SHP77 (cell line): Measurements from ENCODE around the gene CACNA2D4.

Experiments used
- DNase-seq, 2 experiments: peaks; one replicate each; lab custom pipeline; 2025; lab: John Stamatoyannopoulos, UW

Gene CACNA2D4

DNA sequence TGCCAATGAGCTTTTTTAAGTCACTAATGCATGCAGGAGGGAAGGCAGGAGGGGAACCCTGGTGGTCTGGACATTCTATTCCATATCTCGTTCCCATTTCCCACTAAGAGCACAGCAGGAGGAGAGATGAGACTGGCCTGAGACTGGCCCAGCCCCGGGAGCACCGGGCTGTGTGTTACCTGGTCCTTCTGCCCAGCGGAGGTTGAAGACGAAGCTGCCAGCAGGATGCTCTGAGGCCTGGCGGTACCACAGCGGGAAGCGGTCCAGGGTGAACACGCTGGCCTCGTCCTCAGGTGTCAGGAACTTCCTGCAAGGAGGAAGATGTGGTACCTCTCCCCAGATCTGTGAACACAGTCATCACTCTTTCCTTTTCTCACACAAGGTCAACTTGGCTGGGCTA is 74.2 kb downstream of the CACNA2D4 start:
- no peak for DNase-seq

DNA sequence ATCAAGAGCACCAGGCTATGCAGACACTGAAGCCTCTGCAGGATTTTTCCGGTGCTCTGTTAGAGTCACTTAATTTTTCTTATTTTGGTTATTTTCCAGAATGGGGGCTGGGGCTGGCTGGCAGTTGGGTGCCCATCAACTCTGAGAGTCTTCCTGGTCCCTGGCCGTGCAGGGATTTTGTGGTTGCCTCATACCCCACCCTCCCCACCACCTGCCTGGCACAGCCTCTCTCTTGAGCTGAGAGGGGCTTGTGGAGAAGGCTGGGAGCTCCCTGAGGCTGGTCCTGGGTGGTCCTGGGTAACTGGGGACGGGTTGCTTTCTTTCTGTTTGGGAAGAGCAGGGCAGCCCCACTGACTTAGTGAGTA is 74.8 kb downstream of the CACNA2D4 start:
- DNase-seq: no peak

DNA sequence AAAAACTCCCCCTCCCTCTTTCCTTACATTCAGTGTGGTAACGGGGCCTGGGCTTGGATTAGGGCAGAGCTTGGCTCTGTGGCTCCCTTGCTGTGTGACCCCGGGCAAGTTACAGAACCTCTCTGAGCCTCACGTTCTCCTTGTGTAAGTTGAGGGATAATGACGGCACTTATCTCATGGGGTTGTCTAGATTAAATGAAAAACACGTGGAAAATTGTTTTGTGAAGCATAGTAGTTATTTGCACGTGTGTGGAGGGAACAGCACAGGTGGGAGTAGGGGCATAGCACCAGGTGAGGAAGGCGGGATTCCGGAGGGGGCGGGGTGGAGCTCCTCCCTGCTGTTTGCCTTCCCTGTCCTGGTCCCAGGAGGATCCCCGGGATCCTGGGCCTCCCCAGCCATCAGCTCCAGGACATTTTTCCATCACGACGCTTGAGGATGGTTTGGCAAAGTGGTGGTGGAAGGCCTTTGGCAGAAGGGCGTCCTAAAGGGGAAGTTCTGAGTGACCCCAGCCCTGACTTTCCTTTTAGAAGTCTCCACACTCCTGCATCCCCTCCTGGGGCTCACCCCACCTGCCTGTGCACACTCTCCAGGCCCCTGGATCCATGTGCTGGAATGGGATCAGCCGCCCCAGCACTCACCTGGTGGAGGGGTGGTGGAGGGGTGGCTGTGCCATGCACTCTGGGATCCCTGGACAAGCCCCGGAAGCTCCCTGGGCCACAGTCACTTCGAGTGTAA is 75.4 kb downstream of the CACNA2D4 start:
- DNase-seq: no peak

DNA sequence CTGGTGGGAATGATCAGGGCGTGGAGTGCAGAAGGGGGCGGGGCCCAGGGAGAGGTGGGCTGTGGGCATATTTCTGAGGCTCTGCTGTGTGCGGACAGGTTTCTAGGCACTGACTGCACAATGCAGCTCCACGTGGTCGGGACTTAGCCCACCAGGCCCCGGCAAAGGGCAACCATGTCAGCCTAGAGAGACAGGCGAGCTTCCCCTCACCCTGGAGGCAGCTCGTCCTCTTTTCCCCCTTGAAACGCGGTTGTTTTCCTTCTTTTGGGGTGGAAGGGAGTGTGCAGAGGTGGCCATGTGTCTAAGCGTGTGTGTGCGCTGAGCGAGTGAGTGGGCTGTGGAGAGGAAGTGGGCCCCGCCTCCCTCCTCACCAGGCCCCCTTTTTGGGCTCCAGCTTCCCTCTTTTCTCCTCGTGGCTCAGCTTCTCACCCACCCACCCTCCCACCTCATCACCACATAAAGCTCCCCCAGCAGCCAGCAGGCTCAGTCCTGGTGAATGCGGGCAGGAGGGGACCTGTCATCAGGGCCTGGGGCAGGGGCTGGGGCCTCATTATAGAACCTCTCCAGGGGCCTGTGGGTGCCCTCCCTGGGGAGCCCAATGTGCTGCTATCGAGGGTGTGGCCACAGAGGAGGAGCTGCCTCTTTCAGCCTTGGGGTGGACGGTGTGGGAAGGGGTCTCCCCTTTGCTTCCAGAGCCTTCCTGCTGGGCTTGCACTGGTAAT is 76.1 kb downstream of the CACNA2D4 start:
- DNase-seq: no peak

DNA sequence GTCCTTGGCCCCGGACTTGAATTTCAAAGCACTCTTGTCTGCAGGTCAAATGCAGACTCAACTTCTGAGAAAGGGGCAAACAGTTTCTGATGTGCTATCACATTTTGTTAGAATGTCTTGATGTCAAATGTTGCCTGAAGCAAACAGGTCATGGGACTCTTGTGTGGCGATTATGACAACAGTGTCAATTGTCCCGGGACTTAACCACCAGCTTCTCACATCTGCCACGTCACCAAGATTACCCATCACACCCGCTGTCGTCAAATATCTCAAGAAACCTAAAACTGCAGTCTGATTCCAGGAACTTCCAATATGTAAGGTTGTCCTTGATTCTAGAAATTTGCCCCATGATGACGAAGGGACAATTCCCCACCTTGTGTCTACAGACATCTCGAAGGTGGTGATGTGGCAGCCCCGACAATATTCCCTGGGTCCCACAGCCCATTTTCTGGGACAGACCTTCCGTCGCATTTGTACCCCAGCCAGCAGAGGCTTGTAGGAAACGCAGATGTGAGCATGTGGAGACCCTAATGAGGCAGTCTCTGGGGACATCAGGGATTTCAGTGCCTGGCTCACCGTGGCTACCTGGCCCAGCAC is 76.8 kb downstream of the CACNA2D4 start:
- DNase-seq: no peak

DNA sequence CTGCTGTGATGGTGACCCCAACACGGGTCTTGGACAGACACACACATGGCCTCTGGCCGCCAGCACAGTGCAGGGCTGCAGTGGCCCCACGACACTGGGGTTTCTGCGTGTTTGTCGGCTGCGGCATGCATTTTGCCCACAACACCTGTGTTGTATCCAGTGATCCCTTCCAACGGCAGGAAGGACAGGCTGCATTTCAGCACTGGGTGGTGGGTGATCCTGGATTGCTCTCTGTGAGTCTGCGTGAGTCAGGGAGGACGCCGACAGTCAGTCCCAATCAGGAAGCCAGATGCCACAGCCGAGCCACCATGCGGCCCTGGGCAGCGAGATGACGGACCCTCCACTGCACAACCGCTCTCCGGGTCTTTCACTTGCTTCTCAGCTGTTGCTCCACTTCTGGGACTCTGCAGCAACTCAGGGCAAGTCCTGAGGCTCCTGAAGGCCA is 77.4 kb downstream of the CACNA2D4 start:
- no peak for DNase-seq

DNA sequence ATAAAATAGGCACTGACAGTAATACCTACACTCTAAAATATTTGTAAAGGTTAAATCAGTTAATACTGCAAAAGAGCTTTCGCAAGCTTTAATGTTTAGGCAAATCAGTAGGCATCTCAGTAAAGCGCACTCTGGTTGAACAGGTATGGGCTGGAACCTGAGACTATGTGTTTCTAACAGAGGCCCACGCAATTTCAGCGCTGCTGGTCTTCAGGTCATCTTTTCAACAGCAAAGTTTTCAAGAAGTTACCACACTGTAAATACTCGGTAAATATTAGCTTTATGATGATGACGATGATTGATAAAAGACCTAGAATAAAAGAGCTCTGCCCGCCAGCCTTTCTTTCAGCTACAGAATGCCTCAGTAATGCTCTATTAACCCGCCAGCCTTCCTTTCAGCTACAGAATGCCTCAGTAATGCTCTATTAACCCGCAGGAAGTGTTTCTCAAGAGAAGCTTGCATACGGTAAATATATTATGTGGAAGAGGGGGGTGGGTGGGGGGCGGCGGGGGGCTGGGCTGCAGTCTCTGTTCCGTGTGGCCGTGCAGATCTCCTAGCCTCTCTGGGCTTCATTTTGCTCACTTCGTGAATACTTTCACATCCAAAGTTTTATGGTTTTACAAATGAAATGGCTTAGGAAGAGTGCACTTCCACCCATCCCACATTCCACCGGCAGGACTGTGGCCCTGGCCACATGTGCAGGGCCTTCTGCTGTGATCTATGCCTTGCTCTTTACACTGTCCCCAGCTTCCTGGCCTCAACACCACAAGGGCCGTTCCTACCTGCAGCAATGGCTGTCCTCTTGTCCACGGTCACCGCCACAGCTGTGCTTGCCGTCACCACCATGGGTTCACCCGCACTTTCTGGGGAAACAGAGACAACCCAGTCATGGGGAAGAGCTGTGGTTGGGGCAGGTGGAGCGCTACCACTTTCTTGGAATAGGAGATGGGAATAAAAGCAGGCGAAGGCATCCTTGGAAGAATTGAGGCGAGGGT is 78.2 kb downstream of the CACNA2D4 start:
- DNase-seq: no peak

DNA sequence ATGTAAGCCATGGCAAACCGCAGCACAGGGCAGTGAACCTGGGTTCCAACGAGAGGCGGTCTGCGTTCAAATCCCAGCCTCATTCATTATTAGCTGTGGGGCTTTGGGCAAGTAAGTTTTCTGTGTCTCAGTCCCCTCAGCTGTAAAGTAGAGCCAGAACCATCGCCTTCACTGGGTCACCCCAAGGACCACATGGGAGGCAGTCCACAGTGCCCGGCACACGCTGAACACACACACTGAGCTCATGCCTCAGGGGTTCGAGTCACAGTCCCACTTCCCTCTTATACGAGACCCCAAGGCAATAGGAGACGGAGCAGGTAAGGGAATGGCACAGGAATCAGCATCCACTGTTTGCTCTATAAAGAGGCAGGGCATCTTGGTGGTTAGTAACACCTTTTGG is 79.0 kb downstream of the CACNA2D4 start:
- DNase-seq: no peak

DNA sequence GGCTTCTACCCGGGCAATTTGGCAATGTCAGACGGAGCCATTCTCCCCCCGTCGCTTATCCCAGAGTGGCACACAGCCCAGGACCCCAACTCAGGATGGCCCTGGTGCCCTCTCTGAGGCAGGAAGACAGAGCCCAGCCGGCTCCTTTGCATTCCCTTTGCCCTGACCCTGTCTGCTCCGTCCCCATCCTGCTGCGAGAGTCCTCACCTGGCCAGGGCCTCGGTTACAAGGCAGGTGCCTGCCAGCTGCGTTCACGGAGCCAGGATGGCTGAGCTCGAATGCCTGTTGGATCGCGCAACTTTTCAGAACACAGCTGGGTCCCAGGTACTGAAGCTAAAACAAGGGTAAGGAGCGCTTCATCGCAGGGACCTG is 79.5 kb downstream of the CACNA2D4 start:
- no peak for DNase-seq

DNA sequence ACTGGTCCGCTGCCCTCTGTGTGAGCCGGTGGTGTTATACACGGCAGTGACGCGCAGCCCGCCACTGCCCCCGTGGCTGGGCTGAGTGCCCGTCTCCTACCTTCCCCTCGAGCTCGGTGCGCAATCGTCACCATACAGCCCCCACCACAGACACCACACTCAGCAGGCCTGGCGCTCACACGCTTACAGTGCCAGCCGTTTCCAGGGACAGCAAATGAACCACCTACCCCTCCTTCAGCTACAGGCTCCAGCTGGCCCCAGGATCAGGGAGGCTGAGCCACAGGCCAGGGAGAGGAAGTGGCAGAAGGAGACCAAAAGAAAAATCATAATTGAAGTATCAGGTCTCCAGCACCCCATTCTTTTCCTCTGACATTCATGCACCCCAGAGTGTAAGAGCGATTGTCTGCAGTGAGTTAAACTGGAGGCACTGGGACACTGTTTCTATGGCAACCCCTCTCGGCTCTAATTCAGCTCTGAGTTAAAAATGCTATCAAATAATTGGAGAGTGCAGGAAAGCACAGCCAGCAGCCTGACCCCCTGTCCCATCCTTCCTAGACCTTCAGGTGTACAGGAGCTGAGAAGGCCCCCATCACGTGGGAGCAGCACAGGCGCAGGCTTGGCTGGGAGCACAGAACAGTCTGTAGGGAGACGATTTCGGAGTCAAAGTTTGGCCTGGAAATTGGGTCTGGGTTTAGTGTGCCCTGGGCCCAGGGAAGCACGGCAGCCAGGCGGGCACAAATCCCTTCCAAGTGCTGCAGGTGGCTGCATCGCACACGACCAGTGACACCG is 80.1 kb downstream of the CACNA2D4 start:
- DNase-seq: no peak

DNA sequence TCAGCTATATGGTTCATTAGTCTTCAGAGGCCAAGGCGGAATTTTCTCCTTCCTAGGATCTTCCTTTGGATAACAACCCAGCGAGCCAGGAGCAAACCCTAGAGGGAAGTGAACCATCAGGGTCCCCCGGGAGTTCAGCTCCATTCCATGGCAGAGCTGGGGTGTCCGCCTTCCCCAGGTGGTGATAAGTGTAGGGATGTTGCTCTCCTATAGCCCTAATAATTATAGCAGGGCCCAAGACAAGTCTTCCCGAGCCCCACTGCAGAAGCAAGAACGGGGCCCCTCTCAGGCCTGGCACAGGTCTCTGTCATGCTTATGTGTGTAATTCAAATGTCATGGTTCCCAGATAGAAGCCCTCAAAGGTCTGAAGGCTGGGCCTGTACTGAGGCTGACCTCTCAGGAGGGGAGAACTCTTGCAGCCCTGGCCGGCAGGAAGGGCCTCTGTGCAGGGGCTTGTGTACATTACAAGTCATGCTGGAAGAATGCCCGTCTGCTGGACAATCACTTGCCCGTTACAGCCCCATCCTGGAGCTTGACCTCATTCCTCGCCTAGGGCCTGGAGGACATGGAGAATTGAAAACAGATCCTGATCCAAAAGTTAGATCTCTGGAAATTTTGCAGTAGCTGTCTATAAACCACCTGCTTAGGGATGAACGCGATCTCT is 80.8 kb downstream of the CACNA2D4 start:
- DNase-seq: no peak

DNA sequence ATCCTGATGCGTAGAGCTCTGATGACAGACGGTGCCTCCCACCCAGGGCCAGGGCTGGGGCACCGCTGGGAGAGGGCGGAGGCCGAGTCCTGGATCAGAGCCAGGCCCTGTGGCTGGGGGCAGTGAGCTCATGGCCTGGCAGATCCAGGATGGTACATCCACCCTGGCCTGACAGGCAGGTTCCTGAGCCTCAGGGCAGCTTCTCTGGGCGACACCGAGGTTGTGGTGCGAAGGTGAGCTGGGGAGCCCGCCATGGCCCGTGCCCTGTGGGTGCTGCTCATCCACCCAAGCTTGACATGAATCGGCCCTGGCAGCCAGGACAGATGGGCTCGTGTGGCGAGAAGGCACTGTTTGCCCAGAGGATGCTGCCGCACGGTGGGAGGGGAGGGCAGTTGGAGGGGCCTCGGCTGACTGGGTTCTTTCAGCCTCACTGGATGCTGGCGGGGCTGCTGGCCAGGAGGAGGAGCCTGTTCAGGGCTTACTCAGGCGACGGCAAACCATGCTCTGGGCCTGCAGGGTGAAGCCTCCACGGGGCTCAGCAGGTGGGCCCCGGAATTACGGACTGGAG is 81.5 kb downstream of the CACNA2D4 start:
- no peak for DNase-seq

DNA sequence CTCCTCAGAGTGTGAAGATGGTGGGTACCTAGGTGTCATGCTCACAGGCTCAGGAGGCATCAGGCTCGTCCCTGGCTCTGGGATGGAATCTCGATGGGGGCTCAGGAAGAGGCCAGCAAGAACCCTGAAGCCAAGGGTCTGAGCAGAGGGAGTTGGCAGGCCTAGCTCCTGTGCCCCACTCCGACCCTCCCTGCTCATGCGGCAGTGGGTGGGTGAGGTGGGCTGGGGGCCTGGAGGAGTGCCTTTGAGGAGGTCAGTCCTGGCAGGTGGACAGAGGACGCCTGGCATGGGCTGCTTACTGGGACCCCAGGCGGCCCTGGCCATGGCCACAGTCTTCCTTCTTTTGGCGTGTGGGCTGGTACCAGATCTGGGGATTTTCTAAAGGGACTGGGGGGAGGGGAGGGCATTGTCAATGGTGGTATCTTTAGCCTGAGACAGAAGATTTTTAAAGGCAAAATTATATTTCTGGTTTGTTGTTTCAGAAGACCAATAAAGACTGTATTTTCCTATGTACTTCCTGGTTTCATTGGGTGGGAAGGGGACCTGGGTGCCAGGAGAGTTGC is 82.1 kb downstream of the CACNA2D4 start:
- no peak for DNase-seq

DNA sequence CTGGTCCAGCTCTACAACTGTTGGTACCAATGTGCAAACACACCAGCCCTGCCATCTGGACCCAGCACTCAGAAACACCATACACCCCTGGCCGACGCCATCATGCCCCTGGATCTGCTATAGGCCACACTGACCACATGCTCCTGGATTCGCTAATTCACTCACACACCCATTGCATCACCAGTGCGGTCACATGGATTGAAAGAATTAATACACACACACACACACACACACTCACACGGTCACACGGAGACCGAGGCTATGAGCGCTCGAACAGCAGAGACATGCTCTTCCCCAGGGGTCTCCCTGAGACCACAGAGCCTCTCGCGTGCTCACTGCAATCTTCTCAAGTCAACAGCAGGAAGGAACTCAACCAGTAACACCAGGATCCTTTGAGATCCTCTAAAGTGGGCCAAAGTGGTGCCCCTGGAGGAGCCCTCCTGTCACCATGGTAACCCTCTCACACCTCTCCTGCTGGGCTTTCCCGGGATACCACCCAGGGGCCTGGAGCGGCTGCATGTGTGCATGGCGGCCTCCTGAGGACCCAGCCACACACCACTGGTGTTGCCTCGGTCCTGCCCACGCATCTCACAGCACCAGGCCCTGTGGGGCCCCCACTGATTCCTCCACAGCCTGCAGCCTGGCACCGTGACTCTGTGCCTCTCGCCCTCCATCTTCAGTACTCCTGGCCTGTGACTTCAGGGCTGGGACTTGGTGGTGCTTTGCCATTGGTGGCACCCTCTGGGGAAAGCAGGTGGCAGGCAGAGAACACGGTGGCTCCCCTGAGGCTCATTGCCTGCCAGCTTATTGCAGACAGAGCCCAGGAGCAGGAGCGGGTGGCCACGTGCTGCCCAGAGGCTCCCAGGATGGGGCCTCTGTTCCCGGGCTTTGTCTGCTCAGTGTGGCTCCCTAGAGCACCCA is 83.0 kb downstream of the CACNA2D4 start:
- DNase-seq: no peak

DNA sequence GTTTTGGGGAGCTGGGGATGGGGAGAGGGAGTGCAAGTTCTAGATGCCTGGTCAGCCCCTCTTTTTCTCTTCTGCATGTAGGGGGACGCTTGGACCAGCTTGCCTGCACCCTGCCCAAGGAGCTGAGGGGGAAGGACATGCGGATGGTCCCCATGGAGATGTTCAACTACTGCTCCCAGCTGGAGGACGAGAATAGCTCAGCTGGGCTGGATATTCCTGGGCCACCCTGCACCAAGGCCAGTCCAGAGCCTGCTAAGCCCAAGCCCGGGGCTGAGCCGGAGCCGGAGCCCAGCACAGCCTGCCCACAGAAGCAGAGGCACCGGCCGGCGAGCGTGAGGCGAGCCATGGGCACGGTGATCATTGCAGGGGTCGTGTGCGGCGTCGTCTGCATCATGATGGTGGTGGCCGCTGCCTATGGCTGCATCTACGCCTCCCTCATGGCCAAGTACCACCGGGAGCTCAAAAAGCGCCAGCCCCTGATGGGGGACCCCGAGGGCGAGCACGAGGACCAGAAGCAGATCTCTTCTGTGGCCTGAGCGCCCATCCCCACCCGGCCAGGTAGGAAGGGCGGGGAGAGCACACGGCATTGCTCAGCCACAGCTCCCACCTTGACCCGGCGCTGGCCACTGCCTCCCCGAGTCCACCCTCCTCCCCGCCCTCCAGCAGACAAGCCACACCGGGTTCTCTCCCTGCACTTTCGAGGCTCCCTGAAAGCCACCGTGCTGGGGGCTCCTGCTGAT is 84.1 kb downstream of the CACNA2D4 start:
- no peak for DNase-seq

DNA sequence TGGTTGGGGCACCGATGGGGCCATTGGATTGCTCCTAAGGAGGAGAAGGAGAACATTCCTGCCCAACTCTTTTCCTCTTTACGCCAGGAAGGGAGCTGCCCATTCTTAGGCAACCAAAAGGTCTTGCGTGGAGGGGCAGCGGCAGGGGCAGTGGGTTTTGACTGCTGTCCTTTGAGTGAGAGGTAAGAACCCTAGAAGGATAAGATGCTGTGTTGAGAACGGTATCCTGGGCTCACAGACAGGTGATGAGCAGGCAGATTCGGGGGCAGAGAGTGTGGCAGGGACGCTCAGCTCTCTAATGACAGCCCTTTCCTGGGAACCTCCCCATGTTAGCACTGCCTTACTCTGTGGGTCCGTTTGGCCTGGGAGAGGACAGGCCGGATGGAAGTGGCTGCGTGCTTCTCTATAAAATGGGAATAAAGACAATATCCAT is 84.8 kb downstream of the CACNA2D4 start:
- DNase-seq: no peak

DNA sequence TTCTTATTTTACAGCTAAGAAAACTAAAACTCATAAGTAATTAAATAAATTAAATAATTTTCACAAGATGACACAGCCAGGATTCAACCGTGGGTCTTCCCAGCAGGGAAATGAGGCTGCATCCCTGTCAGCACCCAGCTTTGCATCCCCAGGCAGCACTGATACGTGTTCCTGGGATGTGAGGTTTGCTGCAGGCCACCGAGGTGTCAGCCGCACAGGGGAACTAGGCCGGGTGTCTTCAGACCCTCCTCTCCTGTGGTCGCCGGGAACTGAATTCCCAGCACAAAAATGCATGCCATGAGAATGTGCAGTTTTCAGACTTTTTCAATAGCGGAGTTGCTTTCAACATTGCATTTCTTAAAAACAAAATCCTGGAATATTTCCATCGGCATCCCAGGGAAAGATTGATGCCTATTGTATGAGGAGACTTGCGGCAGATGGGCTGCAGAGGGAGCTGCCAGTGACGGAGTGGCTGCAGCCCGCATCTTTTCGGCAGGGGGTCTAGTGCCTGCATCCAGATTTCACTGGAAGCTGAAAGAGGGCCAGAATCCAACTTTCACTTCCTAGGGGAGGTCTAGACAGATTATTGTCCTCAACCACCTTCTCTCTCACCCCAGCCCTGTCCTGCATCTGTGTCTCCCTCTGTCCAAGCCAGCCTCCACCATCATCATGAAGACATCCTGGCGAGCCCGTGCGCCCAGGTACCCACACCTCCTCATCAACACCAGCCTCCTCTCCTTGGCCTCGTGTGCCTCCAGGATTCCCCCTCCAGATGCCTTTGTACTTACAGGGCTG is 85.5 kb downstream of the CACNA2D4 start:
- no peak for DNase-seq
